CD4-positive, alpha-beta memory T cell (primary cell): ENCODE measurements around the gene MUC4. TPM values are rescaled to one million over a fixed set of nuclear protein-coding genes. Genes with fewer than 3 reads are reported as not detected.
A peak's percentile ranks its signal among the peaks of the same experiment; 100 is the strongest.

Source experiments
- CTCF ChIA-PET: fragments of 350-600 bp; sonication (Branson Sonifier 250); formaldehyde crosslinking; loops from one replicate; lab custom pipeline; 2021; ENCODE audit warnings: inconsistent platforms; ENCODE audit not compliant: partially characterized antibody; lab: Charles Lee
- POLR2A ChIA-PET: fragments of 350-600 bp; sonication (Branson Sonifier 250); formaldehyde crosslinking; loops from one replicate; lab custom pipeline; 2021; ENCODE audit not compliant: partially characterized antibody; lab: Charles Lee
- DNase-seq, 5 donors: peaks; one replicate each; pipeline versions ENCODE4 v3.0.0 to v3.0.0-alpha.2; 2020 to 2022; ENCODE audit warnings: mixed read lengths in 1 of 5
- H3K27ac ChIP-seq: one replicate; pipeline ENCODE4 v1.7.0; 2013; ENCODE audit warnings: low read depth, low read length
- H3K27me3 ChIP-seq: 2 replicates; pipeline ENCODE4 v1.7.0; 2013; ENCODE audit warnings: mild to moderate bottlenecking, low read length, moderate library complexity; ENCODE audit not compliant: insufficient read depth
- H3K36me3 ChIP-seq: 2 replicates; pipeline ENCODE4 v1.7.0; 2013; ENCODE audit warnings: mild to moderate bottlenecking, low read length, moderate library complexity; ENCODE audit not compliant: insufficient read depth
- H3K4me1 ChIP-seq: 2 replicates; pipeline ENCODE4 v1.7.0; 2013; ENCODE audit warnings: mild to moderate bottlenecking, low read length, moderate library complexity; ENCODE audit not compliant: insufficient read depth
- H3K4me3 ChIP-seq, 2 donors: one replicate each; pipeline ENCODE4 v1.7.0; 2013; ENCODE audit warnings: low read length in 2 of 2, mild to moderate bottlenecking in 1 of 2
- H3K9me3 ChIP-seq, 2 donors: one replicate each; pipeline ENCODE4 v1.7.0; 2013; ENCODE audit warnings: low read length in 2 of 2, control low read depth in 1 of 2; ENCODE audit not compliant: control insufficient read depth in 1 of 2
- H3K27ac Mint-ChIP-seq, 7 donors: one replicate each; pipeline ENCODE4 v1.8.0; 2020 to 2021; ENCODE audit warnings: mixed read lengths in 7 of 7, mild to moderate bottlenecking in 6 of 7, inconsistent platforms in 3 of 7, moderate library complexity in 3 of 7
- H3K27me3 Mint-ChIP-seq, 2 donors: one replicate each; pipeline ENCODE4 v1.8.0; 2020 to 2021; ENCODE audit warnings: mixed read lengths in 2 of 2
- H3K36me3 Mint-ChIP-seq, 2 donors: one replicate each; pipeline ENCODE4 v1.8.0; 2020 to 2021; ENCODE audit warnings: mixed read lengths in 2 of 2, inconsistent platforms in 1 of 2, mild to moderate bottlenecking in 1 of 2
- H3K4me1 Mint-ChIP-seq, 4 donors: one replicate each; pipeline ENCODE4 v1.8.0; 2020 to 2021; ENCODE audit warnings: mixed read lengths in 4 of 4, mild to moderate bottlenecking in 1 of 4
- H3K4me3 Mint-ChIP-seq, 8 donors: one replicate each; pipeline ENCODE4 v1.8.0; 2020 to 2021; ENCODE audit warnings: mixed read lengths in 8 of 8, mild to moderate bottlenecking in 7 of 8, moderate library complexity in 6 of 8, inconsistent platforms in 3 of 8
- H3K9me3 Mint-ChIP-seq, 8 donors: one replicate each; pipeline ENCODE4 v1.8.0; 2020 to 2021; ENCODE audit warnings: mixed read lengths in 8 of 8, mild to moderate bottlenecking in 5 of 8, inconsistent platforms in 3 of 8, moderate library complexity in 1 of 8
- intact Hi-C: fragments of 100-400 bp; cut with micrococcal nuclease; formaldehyde crosslinking; loops from one replicate; pipeline ENCODE4 v1.15.1; 2023
- polyA plus RNA-seq, 2 donors: library from polyadenylated mRNA; unstranded; fragments of 300-500 nt; fragmentation: Illumina TruSeq; gene quantifications; one replicate each; pipeline ENCODE4 v1.2.3, GENCODE V29; 2021
- total RNA-seq, 2 experiments: library from RNA; stranded (reverse); gene quantifications; one replicate each; pipeline ENCODE4 v1.2.3, GENCODE V29; 2021

Gene MUC4
- total and polyA plus RNA-seq, 4 experiments from 2014 or later, result not detected

DNA sequence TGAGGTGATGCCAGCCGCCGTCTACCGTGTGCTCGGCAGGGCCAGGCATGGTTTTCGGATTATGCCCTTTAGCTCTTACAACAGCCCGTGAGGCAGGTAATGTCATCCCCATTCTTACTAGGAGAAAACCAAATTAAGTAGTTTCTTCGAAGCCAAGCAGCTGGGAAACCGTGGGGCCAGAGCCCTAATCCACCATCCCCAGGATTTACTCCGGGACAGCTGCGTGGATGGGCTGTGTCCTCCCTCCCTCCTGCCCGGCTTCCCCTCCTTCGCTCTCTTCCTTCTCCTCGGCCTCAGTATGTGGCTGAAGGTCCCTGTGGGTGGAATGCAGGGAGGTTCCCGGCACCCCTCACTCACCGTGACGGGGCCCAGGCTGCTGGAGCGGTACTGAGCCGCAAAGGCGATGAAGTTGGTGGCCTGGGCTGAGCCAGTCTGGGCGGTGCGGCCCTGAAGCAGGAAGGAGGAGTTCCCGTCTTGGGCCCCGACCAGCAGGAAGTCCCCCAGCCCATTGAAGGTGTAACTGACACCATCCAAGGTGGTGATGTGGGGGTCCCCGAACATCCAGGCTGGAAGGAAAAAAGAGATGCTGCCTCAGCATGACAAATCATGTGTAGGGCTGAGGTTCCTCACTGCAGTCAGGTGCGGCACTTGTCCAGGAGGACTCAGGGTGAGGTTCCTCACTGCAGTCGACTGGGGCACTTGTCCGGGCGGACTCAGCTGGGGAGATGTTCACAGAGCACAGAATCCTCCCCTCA is 48.5 kb downstream of the MUC4 start:
- Histone ChIP-seq H3K36me3 (no peaks in the 10 kb centered on the region), H3K27me3 (no peaks in the 10 kb centered on the region), H3K9me3 (no peaks in the 10 kb centered on the region), H3K27ac (no peak overlapping the region), H3K4me1 (no peaks in the 10 kb centered on the region), H3K4me3 (no peak overlapping the region)
- Mint-ChIP-seq H3K4me3 (peak overlapping the region in 1 of 8 donors; percentile 35), H3K27me3 (peaks cover 24 to 25% of the 10 kb centered on the region in 2 donors), H3K4me1 (no peaks in the 10 kb centered on the region), H3K9me3 (no peaks in the 10 kb centered on the region), H3K36me3 (no peaks in the 10 kb centered on the region), H3K27ac (no peak overlapping the region)
- POLR2A ChIA-PET, result no interaction called here
- CTCF ChIA-PET, result no interaction called here
- no peak for DNase-seq
- intact Hi-C loops, result no loop called here

DNA sequence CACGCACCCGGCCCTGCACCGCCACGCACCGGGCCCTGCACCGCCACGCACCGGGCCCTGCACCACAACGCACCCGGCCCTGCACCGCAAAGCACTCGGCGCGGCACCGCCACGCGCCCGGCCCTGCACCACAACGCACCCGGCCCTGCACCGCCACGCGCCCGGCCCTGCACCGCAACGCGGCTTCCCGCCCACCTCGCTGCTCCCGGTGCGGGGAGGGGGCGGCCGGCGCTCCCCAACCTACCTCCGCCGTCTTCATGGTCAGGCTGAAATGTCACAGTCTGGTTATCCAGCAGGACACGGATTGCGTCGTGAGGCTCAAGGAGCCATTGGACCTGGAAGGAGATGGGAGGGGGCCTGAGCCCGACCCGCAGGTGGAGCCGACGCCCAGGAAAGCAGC is 49.1 kb downstream of the MUC4 start:
- H3K4me3 ChIP-seq, result no peak overlapping the region

DNA sequence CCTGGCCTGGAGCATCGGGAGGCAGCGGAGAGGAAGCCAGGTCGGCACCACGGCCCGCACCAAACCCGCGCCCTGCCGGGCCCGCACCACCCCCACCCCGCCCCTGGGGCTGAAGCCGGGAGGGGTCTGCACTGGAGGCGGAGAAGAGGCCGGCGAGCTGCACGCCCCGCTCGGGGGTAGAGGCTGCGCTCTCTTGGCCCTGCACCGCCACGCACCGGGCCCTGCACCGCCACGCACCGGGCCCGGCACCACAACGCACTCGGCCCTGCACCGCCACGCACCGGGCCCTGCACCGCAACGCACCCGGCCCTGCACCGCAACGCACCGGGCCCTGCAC is 49.5 kb downstream of the MUC4 start:
- H3K27me3 Mint-ChIP-seq, result peaks cover 29 to 31% of the 10 kb centered on the region in 2 donors
- no peak overlapping the region for H3K27ac Mint-ChIP-seq
- intact Hi-C loops, result no loop called here
- Histone ChIP-seq H3K4me3 (no peak overlapping the region), H3K27ac (no peak overlapping the region), H3K27me3 (no peaks in the 10 kb centered on the region), H3K9me3 (no peaks in the 10 kb centered on the region), H3K4me1 (no peaks in the 10 kb centered on the region), H3K36me3 (no peaks in the 10 kb centered on the region)
- ChIA-PET CTCF (no interaction called here), POLR2A (no interaction called here)
- no peaks in the 10 kb centered on the region for H3K36me3 Mint-ChIP-seq
- no peaks in the 10 kb centered on the region for H3K4me1 Mint-ChIP-seq
- no peak overlapping the region for H3K4me3 Mint-ChIP-seq
- H3K9me3 Mint-ChIP-seq, result no peaks in the 10 kb centered on the region
- DNase-seq, result no peak

More for the DNA sequence above, 49.1 kb downstream of the MUC4 start:
- CTCF ChIA-PET, result no interaction called here
- DNase-seq, result no peak
- Mint-ChIP-seq H3K4me1 (no peaks in the 10 kb centered on the region), H3K27ac (no peak overlapping the region), H3K27me3 (peaks cover 29 to 31% of the 10 kb centered on the region in 2 donors), H3K9me3 (no peaks in the 10 kb centered on the region), H3K4me3 (no peak overlapping the region), H3K36me3 (no peaks in the 10 kb centered on the region)
- H3K36me3 ChIP-seq, result no peaks in the 10 kb centered on the region
- POLR2A ChIA-PET, result no interaction called here
- intact Hi-C loops, result no loop called here
- H3K9me3 ChIP-seq, result no peaks in the 10 kb centered on the region
- H3K27me3 ChIP-seq, result no peaks in the 10 kb centered on the region
- no peaks in the 10 kb centered on the region for H3K4me1 ChIP-seq
- no peak overlapping the region for H3K27ac ChIP-seq

DNA sequence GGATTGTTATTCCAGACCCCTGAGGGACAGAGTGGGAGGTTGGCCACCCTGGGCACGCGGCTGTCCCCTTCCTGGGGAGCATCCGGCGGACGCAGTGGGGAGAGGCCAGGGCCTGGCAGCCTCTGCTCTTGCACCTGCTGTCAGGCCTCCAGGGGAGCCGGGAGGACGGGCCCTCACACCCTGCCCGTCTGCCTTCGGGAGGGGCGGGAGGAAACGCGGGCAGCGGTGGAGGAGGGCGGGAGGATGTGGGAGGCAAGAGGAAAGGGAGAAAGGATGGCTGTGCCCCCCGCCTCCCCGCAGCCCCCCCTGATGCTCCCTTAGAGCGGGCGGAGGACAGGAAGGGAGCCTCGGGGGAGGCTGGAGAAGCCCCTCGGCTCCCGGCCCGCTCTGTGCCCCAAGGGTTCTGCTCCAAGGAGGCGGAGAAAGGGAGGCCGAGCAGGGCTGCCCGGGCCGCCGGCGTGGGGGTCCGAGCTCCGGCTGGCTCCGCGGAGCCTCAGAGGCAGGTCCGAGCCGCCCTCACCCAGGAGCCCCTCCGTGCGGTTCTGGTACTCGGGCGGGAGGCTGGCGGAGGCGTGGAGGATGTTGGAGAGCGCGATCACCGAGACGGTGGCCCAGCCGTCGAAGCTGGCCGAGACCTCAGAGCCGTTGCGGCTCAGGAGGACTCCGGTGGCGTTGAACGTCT is 50.0 kb downstream of the MUC4 start:
- CTCF ChIA-PET, result no interaction called here
- no peaks in the 10 kb centered on the region for H3K36me3 ChIP-seq
- POLR2A ChIA-PET, result no interaction called here
- H3K27ac ChIP-seq, result no peak overlapping the region
- peaks cover 3% of the 10 kb centered on the region for H3K27me3 ChIP-seq
- Mint-ChIP-seq H3K4me1 (peaks cover 0 to 4% (median 1%) of the 10 kb centered on the region in 4 donors), H3K9me3 (no peaks in the 10 kb centered on the region), H3K4me3 (peak overlapping the region in 2 of 8 donors; percentile 6 to 26), H3K27ac (no peak overlapping the region), H3K36me3 (no peaks in the 10 kb centered on the region), H3K27me3 (peaks cover 32 to 35% of the 10 kb centered on the region in 2 donors)
- no peaks in the 10 kb centered on the region for H3K9me3 ChIP-seq
- intact Hi-C loops, result no loop called here
- no peaks in the 10 kb centered on the region for H3K4me1 ChIP-seq
- H3K4me3 ChIP-seq, result no peak overlapping the region
- no peak for DNase-seq

DNA sequence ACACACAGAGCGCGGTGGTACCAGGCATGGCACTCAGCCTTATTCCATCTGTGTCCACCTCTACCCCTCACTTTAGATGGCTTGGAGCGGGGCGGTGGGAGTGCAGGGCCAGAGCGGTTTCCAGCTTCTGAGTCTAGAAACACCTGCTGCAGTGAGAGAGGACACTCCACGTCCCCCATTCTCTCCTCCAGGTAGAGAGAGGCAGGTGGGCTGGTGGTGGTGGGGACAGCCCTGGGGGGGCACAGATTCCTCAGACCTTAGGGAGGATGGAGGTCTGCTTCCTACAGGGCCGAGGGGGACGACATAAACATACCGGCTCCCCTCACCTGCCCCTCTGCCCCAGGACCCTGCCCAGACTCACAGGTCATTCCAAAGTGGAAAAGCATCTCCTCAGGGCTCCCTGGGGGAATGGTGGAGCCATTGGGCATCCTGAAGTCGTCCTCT is 50.6 kb downstream of the MUC4 start:
- intact Hi-C loops, result no loop called here
- DNase-seq, result no peak
- POLR2A ChIA-PET, result no interaction called here

DNA sequence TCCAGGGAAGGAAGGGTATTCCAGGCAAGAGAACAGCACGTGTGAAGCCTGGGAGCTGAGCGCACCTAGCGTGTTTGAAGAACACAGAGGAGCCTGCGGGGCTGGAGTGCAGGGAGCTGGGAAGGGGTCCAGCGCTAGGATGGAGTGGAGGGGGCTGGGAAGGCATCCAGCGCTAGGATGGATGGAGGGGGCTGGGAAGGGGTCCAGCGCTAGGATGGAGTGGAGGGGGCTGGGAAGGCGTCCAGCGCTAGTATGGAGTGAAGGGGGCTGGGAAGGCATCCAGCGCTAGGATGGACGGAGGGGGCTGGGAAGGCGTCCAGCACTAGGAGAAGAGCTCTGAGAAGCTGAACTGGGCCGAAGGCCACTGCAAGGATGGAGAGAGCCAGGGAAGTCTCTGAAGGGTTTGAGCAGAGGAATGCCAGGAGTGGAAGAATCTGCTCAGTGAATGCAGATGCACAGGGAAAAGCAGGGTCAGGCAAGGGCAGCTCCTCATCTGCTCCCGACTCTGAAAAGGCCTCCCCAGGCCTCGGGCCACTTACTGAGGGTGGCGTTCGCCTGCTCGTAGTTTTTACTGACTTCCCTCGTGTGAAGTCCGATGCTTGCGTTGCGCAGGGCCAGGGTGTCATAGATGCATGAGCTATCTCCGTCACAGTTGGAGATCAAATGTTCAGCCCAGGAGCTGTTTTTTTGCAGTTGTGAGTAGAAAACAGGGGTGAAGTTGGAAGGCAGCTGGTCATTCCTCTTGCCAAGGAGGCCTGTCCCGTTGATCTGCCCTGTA is 51.2 kb downstream of the MUC4 start:
- H3K36me3 Mint-ChIP-seq, result no peaks in the 10 kb centered on the region
- Histone ChIP-seq H3K4me3 (no peak overlapping the region), H3K9me3 (no peaks in the 10 kb centered on the region), H3K4me1 (no peaks in the 10 kb centered on the region), H3K36me3 (no peaks in the 10 kb centered on the region), H3K27me3 (peaks cover 3% of the 10 kb centered on the region), H3K27ac (no peak overlapping the region)
- intact Hi-C loops, result no loop called here
- H3K27me3 Mint-ChIP-seq, result peaks cover 32 to 34% of the 10 kb centered on the region in 2 donors
- no peak overlapping the region for H3K4me3 Mint-ChIP-seq
- DNase-seq, result no peak
- H3K27ac Mint-ChIP-seq, result no peak overlapping the region
- H3K4me1 Mint-ChIP-seq, result peaks cover 0 to 6% (median 5%) of the 10 kb centered on the region in 4 donors
- ChIA-PET CTCF (no interaction called here), POLR2A (no interaction called here)
- no peaks in the 10 kb centered on the region for H3K9me3 Mint-ChIP-seq

More for the DNA sequence above, 50.6 kb downstream of the MUC4 start:
- Mint-ChIP-seq H3K4me1 (peaks cover 0 to 6% (median 1%) of the 10 kb centered on the region in 4 donors), H3K4me3 (no peak overlapping the region), H3K9me3 (no peaks in the 10 kb centered on the region), H3K27me3 (peaks cover 32 to 35% of the 10 kb centered on the region in 2 donors), H3K27ac (no peak overlapping the region), H3K36me3 (no peaks in the 10 kb centered on the region)
- peaks cover 3% of the 10 kb centered on the region for H3K27me3 ChIP-seq
- H3K4me1 ChIP-seq, result no peaks in the 10 kb centered on the region
- H3K36me3 ChIP-seq, result no peaks in the 10 kb centered on the region
- CTCF ChIA-PET, result no interaction called here
- no peak overlapping the region for H3K27ac ChIP-seq
- H3K4me3 ChIP-seq, result no peak overlapping the region
- H3K9me3 ChIP-seq, result no peaks in the 10 kb centered on the region
